Mesenchymal stem cell (in vitro differentiated cells and primary cell): ENCODE data around the gene MARCOL.
"Not testable (repeated sequence)": the region's sequence is repeated elsewhere in the genome, so short reads cannot be mapped to it uniquely, and the experiment has no call there.

Experiments
- DNase-seq: peaks from one replicate; pipeline ENCODE4 v3.0.0-alpha.2; 2013
- H2AFZ ChIP-seq: one replicate; pipeline ENCODE4 v1.6.1; 2013; ENCODE audit warnings: low read depth, mild to moderate bottlenecking, control low read depth, inconsistent platforms, low read length, moderate library complexity
- H2AK5ac ChIP-seq: 2 replicates; pipeline ENCODE4 v1.6.1; 2013; ENCODE audit warnings: low read length, moderate library complexity, mild to moderate bottlenecking, inconsistent platforms; ENCODE audit not compliant: severe bottlenecking
- H2BK120ac ChIP-seq: one replicate; pipeline ENCODE4 v1.6.1; 2013; ENCODE audit warnings: low read depth, mild to moderate bottlenecking, inconsistent platforms, low read length, moderate library complexity
- H2BK12ac ChIP-seq, 2 experiments: one replicate each; pipeline ENCODE4 v1.6.1; 2013; ENCODE audit warnings: inconsistent platforms in 2 of 2, low read length in 2 of 2, mild to moderate bottlenecking in 2 of 2, moderate library complexity in 2 of 2, control low read depth in 1 of 2
- H2BK15ac ChIP-seq: one replicate; pipeline ENCODE4 v1.6.1; 2013; ENCODE audit warnings: mild to moderate bottlenecking, low read depth, inconsistent platforms; ENCODE audit not compliant: poor library complexity, severe bottlenecking
- H2BK5ac ChIP-seq: 2 replicates; pipeline ENCODE4 v1.6.1; 2013; ENCODE audit warnings: low read depth, mild to moderate bottlenecking, low read length, control low read depth, inconsistent platforms; ENCODE audit not compliant: poor library complexity, severe bottlenecking
- H3K14ac ChIP-seq, 2 experiments: one replicate each; pipeline ENCODE4 v1.6.1; 2013; ENCODE audit warnings: inconsistent platforms in 2 of 2, low read length in 2 of 2, control low read depth in 1 of 2, mild to moderate bottlenecking in 1 of 2, moderate library complexity in 1 of 2
- H3K18ac ChIP-seq, 2 experiments: one replicate each; pipeline ENCODE4 v1.6.1; 2013; ENCODE audit warnings: inconsistent platforms in 2 of 2, low read length in 2 of 2, control low read depth in 1 of 2, low read depth in 1 of 2, mild to moderate bottlenecking in 1 of 2
- H3K23ac ChIP-seq, 2 experiments: one replicate each; pipeline ENCODE4 v1.6.1; 2013; ENCODE audit warnings: inconsistent platforms in 2 of 2, low read length in 2 of 2, mild to moderate bottlenecking in 2 of 2, moderate library complexity in 2 of 2, control low read depth in 1 of 2
- H3K27ac ChIP-seq: 2 replicates; pipeline ENCODE4 v1.5.1; 2013; ENCODE audit warnings: mild to moderate bottlenecking, moderate library complexity, low read length, control low read depth, inconsistent platforms; ENCODE audit not compliant: poor library complexity, severe bottlenecking
- H3K27me3 ChIP-seq, 2 experiments: 2 replicates each; pipeline versions ENCODE4 v1.6.1 to v1.7.0; 2013; ENCODE audit warnings: low read length in 2 of 2, mild to moderate bottlenecking in 2 of 2, moderate library complexity in 2 of 2, control low read depth in 1 of 2, inconsistent platforms in 1 of 2; ENCODE audit not compliant: control insufficient read depth in 1 of 2, insufficient read depth in 1 of 2
- H3K36me3 ChIP-seq, 2 experiments: 2 replicates each; pipeline versions ENCODE4 v1.6.1 to v1.7.0; 2013; ENCODE audit warnings: low read length in 2 of 2, control low read depth in 1 of 2, inconsistent platforms in 1 of 2, low read depth in 1 of 2, mild to moderate bottlenecking in 1 of 2; ENCODE audit not compliant: insufficient read depth in 2 of 2, control insufficient read depth in 1 of 2
- H3K4ac ChIP-seq, 2 experiments: one replicate each; pipeline ENCODE4 v1.6.1; 2013; ENCODE audit warnings: inconsistent platforms in 2 of 2, low read length in 2 of 2, mild to moderate bottlenecking in 2 of 2, moderate library complexity in 2 of 2, control low read depth in 1 of 2, low read depth in 1 of 2
- H3K4me1 ChIP-seq: 2 replicates; pipeline ENCODE4 v1.6.1; 2013; ENCODE audit warnings: low read depth, low read length, control low read depth; ENCODE audit not compliant: control insufficient read depth, insufficient read depth
- H3K4me2 ChIP-seq: 2 replicates; pipeline ENCODE4 v1.6.1; 2013; ENCODE audit warnings: low read length, mild to moderate bottlenecking, inconsistent platforms; ENCODE audit not compliant: poor library complexity, severe bottlenecking
- H3K4me3 ChIP-seq, 2 experiments: 2 replicates each; pipeline versions ENCODE4 v1.5.1 to v1.7.0; 2013; ENCODE audit warnings: low read length in 2 of 2, mild to moderate bottlenecking in 2 of 2, control low read depth in 1 of 2, low read depth in 1 of 2; ENCODE audit not compliant: insufficient read depth in 1 of 2
- H3K79me1 ChIP-seq: replicated peaks from 2 replicates; pipeline ENCODE4 v1.6.1; 2013; ENCODE audit warnings: mild to moderate bottlenecking, control low read depth, low read length, inconsistent platforms; ENCODE audit not compliant: poor library complexity, severe bottlenecking
- H3K9ac ChIP-seq: 2 replicates; pipeline ENCODE4 v1.7.0; 2013; ENCODE audit warnings: mild to moderate bottlenecking, low read length, moderate library complexity
- H3K9me3 ChIP-seq: 2 replicates; pipeline ENCODE4 v1.7.0; 2013; ENCODE audit warnings: mild to moderate bottlenecking, low read length; ENCODE audit not compliant: control insufficient read depth
- H4K8ac ChIP-seq: one replicate; pipeline ENCODE4 v1.6.1; 2013; ENCODE audit warnings: inconsistent platforms, mild to moderate bottlenecking, low read length, moderate library complexity
- H4K91ac ChIP-seq: one replicate; pipeline ENCODE4 v1.6.1; 2013; ENCODE audit warnings: mild to moderate bottlenecking, low read length, inconsistent platforms
- WGBS: methylation state at CpG from one replicate; pipeline ENCODE4 v1.1.7; 2013; ENCODE audit warnings: mixed read lengths; 5-methylcytosine and 5-hydroxymethylcytosine counted together

Gene MARCOL

GRCh38 chr5:148261221-148261620 is 22.9 kb downstream of the MARCOL start:
- no peak overlapping the region for H3K4me3 ChIP-seq
- H3K14ac ChIP-seq, result no peak overlapping the region
- no peaks in the 10 kb centered on the region for H3K4me1 ChIP-seq
- H2BK120ac ChIP-seq, result no peak overlapping the region
- no peak overlapping the region for H3K18ac ChIP-seq
- H3K79me1 ChIP-seq, result no peaks in the 10 kb centered on the region
- no peak overlapping the region for H4K8ac ChIP-seq
- no peak overlapping the region for H2AK5ac ChIP-seq
- H3K4ac ChIP-seq, result no peak overlapping the region
- H3K36me3 ChIP-seq, result no peaks in the 10 kb centered on the region
- no peak overlapping the region for H2BK15ac ChIP-seq
- H2BK5ac ChIP-seq, result no peak overlapping the region
- no peak overlapping the region for H4K91ac ChIP-seq
- peaks cover 29% of the 10 kb centered on the region for H3K9me3 ChIP-seq
- no peak overlapping the region for H3K9ac ChIP-seq
- H3K27ac ChIP-seq, result no peak overlapping the region
- no peak overlapping the region for H3K23ac ChIP-seq
- no peak overlapping the region for H3K4me2 ChIP-seq
- H3K27me3 ChIP-seq, result no peaks in the 10 kb centered on the region
- H2AFZ ChIP-seq, result no peak overlapping the region
- DNase-seq, result no peak
- no peak overlapping the region for H2BK12ac ChIP-seq

- Histone ChIP-seq H2BK5ac (peak overlapping the region; percentile 33), H3K27me3 (no peaks in the 10 kb centered on the region), H2AK5ac (no peak overlapping the region), H3K4me1 (no peaks in the 10 kb centered on the region), H2BK15ac (no peak overlapping the region), H2BK12ac (no peak overlapping the region), H3K27ac (peak overlapping the region; percentile 97), H3K14ac (no peak overlapping the region), H2BK120ac (no peak overlapping the region), H3K4ac (no peak overlapping the region), H3K9me3 (peaks cover 6% of the 10 kb centered on the region), H4K91ac (no peak overlapping the region), H3K4me3 (no peak overlapping the region), H4K8ac (no peak overlapping the region), H3K9ac (no peak overlapping the region), H2AFZ (no peak overlapping the region), H3K36me3 (no peaks in the 10 kb centered on the region), H3K18ac (no peak overlapping the region), H3K4me2 (peak overlapping the region; percentile 47), H3K23ac (no peak overlapping the region), H3K79me1 (peaks cover 1% of the 10 kb centered on the region)
- 76% methylated on average over 2 of the region's 3 CpGs for whole genome bisulfite sequencing
- DNase-seq, result no peak
Observed at GRCh38 chr5:148267962-148268361, 29.6 kb downstream of the MARCOL start.

GRCh38 chr5:148268566-148268965 is 30.2 kb downstream of the MARCOL start, which contains the start of gene SPINK13:
Gene SPINK13, plus strand, starts transcription at chr5:148268794. Its CDS starts 1,279 bp downstream, at chr5:148270073.
- Histone ChIP-seq H3K4me2 (peak within 1 kb of the TSS; percentile 47), H2AK5ac (no peak within 1 kb of the TSS)

GRCh38 chr5:148275129-148275528 is 36.8 kb downstream of the MARCOL start:
- not testable (repeated sequence) for H3K23ac ChIP-seq, H3K4ac ChIP-seq, DNase-seq, H3K4me1 ChIP-seq, H3K4me2 ChIP-seq, H3K27ac ChIP-seq, H3K18ac ChIP-seq, H3K36me3 ChIP-seq, H2BK5ac ChIP-seq, H2BK15ac ChIP-seq, H3K9me3 ChIP-seq, H3K9ac ChIP-seq, H3K79me1 ChIP-seq, H3K14ac ChIP-seq, H4K8ac ChIP-seq, H2AK5ac ChIP-seq, H3K4me3 ChIP-seq, H2AFZ ChIP-seq, H3K27me3 ChIP-seq, H4K91ac ChIP-seq, H2BK120ac ChIP-seq, H2BK12ac ChIP-seq
- no CpG with 5 or more reads among the region's 2 CpGs for WGBS

More at GRCh38 chr5:148268566-148268965, 30.2 kb downstream of the MARCOL start, which contains the start of gene SPINK13:
- Histone ChIP-seq H3K9me3 (peaks cover 6% of the 10 kb centered on the region), H3K14ac (no peak within 1 kb of the TSS), H3K27ac (peak within 1 kb of the TSS; percentile 97), H2AFZ (peak within 1 kb of the TSS; percentile 31), H3K18ac (no peak within 1 kb of the TSS), H4K8ac (no peak within 1 kb of the TSS), H2BK12ac (no peak within 1 kb of the TSS), H3K79me1 (peaks cover 1% of the 10 kb centered on the region), H2BK120ac (no peak within 1 kb of the TSS), H3K23ac (no peak within 1 kb of the TSS), H3K9ac (peak within 1 kb of the TSS; percentile 41), H3K36me3 (no peaks in the 10 kb centered on the region), H3K4me3 (peak within 1 kb of the TSS in 1 of 2 experiments; percentile 64), H2BK15ac (no peak within 1 kb of the TSS), H4K91ac (no peak within 1 kb of the TSS), H3K27me3 (no peaks in the 10 kb centered on the region), H3K4ac (no peak within 1 kb of the TSS), H2BK5ac (peak within 1 kb of the TSS; percentile 33), H3K4me1 (no peaks in the 10 kb centered on the region)
- peak; percentile 82 for DNase-seq
- WGBS, result 48% methylated on average over 4 of the region's 4 CpGs
